ENCODE results near the gene TEAD1.

The TEAD1 gene

DNA sequence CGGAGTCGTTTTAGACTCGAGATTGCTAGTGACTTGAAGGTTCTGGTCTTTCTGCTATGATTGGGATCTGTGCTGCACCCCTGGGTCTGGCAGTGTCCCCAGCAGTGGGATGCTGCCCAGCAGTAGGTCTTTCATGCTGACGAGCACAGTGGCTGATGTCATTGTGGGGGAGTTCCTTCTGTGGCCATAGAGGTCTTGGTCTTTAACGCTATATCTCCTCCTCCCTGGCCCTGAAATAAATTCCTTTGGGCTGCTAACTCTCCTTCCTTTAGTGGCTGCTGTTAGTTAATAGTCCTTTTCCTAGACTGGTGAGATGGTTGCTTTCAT is 136.3 kb downstream of the TEAD1 start:
- no peak for DNase-seq (ENCODE audit: low read depth in 2 of 2)

DNA sequence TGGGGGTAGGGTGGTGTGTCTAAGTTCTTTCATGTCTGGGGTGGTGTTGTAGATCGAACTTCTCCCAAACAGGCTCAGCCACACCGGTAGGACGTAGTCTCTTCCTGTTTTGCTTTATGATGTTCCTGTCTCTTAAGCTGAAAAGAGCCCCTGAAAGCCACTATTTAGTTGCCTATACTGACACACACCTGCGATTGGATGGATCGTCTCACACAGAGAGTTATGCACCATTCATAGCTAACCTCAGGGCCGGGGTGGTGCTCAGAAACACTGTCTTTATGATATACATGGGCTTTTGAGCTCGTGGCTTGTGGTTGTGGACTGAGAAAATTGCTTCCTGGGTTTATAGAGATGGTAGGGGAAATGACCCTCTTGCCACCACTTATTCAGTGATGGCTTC is 137.6 kb downstream of the TEAD1 start:
- DNase-seq (ENCODE audit: low read depth in 2 of 2), result no peak

- DNase-seq (ENCODE audit: low read depth in 2 of 2), result no peak
Observed at GRCh38 chr11:12812849-12813248, 138.6 kb downstream of the TEAD1 start.

DNA sequence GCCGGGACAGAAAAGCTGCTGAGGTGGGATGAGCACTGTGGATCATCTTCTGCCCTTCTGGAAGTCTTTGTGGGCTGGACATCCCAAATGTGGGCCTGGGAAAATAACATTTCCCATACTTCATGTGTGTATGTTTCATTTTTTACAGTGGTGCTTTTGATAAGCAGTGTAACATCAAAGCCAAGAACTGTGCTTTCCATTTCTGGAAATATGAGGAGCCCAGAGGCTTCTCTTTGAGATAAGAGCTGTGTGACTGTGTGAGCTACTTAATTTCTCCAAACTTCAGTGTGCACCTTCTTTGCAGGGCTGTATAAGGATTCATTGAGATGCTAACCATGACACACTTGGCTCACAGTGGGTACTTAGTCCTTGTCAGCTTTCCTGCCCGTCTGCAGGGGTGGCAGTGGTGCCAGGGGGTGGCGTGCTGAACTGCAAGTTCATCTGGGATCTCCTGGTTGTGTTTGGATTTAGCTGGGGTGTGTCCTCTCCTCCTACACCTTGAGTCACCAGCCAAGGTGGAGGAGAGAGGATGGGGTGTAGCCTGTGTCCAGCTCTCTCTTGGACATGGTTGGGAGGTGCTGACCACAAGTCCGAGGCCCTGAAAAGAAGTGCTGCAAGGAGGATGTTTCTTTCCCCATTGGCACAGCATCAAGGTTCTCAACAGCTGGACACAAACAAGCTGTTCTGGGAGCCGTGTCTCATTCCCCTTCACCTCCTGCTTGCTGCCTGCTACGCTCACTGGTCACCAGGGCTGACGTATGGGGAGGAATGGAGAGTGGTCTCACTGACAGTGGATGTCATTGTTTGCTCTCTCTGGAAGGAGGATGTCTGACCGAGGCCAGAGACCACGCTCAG is 139.4 kb downstream of the TEAD1 start:
- no peak for DNase-seq (ENCODE audit: low read depth in 2 of 2)

- DNase-seq (ENCODE audit: low read depth in 2 of 2), result no peak
Observed at GRCh38 chr11:12815129-12815480, 140.9 kb downstream of the TEAD1 start.

GRCh38 chr11:12815931-12816494 is 141.8 kb downstream of the TEAD1 start:
- DNase-seq (ENCODE audit: low read depth in 2 of 2), result no peak

- no peak for DNase-seq (ENCODE audit: low read depth in 2 of 2)
Observed at GRCh38 chr11:12817681-12818332, 143.6 kb downstream of the TEAD1 start.

DNA sequence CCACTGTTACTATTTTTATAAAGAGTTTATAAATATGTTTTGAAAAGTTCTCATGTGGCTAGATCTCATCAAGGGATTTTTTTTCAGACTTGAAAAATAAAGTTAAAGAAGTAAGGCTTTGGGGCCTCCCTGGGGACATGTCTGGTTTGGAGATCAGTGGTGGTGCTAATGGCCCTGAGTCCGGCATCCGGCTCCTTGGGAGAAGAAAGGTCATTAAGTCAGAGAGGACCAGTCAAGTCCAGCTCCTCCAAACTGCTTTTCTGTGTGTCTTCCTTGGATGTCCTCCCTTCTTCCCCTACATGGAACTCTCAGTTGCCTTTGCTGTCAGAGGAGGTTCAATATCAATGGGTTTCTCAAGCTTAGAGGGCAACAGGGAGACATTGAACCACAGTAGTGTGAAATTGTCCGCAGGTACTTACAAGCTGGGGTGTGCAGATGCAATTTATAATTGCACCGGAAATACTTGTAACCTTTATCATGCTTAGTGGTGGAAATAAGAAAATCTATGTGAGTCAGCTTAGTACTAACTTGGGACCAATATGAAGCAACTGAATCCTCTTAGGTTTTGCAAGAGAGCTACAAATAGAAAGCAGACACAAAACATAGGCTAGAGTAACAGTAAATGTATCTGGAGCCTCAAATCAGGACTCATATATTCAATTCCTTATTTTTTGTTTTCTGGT is 144.3 kb downstream of the TEAD1 start:
- no peak for DNase-seq (ENCODE audit: low read depth in 2 of 2)

- no peak for DNase-seq (ENCODE audit: low read depth in 2 of 2)
Observed at GRCh38 chr11:12822392-12823022, 148.3 kb downstream of the TEAD1 start.

DNA sequence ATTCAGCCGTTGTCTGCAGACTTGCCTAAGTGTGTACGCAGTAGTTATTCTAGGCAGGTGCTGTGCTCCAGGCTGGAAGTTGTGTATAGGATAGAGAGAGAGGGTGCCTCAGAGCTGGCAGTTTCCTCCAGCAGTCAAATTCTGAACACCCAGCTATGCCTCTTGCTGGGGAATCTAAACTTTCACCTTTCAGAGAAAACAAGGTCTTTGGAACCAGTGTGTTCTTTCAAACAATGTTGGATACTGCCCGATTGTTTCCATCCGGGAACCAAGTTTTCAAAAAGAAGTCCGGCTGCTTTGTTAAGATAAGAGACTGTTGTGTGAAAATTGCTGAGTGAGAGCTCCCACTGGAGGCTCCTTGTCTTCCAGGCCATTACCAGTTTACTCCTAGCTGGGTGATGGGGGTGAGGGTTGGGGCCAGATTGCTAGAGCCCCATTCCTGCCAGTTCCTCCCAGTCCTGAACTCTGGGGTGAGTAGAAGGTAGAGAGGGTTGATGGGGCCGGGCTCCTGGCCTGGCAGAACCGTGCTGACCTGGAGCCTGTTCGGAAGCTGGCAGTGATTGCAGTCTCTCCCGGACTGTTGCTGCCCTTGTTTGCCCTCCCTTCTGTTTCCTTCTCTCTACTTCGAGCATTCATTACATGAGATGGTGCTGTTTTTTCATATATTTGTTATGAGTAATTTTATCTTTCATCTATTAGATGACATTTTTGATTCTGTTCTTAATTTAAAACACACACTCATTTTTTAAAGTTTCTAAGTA is 150.2 kb downstream of the TEAD1 start:
- DNase-seq (ENCODE audit: low read depth in 2 of 2), result no peak

- no peak for DNase-seq (ENCODE audit: low read depth in 2 of 2)
Observed at GRCh38 chr11:12826441-12826840, 152.2 kb downstream of the TEAD1 start.

DNA sequence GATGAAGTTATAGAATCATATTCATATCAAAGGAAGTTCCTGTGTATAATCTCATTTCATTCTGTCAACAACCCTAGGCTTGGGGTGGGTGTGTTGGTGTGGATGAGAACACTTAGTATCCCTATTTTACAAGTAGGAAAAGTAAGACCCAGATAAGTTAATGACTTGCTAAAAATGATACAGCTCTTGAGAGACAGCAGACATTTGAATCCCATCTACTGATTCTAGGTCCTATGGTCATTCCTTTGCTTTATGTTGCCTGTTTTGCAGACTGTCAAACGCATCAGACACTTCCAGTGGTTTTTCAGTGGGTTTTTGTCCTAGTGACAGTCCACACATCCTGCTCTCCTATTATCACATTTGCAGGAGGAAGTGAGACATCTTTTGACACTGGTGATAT is 153.1 kb downstream of the TEAD1 start:
- no peak for DNase-seq (ENCODE audit: low read depth in 2 of 2)

DNA sequence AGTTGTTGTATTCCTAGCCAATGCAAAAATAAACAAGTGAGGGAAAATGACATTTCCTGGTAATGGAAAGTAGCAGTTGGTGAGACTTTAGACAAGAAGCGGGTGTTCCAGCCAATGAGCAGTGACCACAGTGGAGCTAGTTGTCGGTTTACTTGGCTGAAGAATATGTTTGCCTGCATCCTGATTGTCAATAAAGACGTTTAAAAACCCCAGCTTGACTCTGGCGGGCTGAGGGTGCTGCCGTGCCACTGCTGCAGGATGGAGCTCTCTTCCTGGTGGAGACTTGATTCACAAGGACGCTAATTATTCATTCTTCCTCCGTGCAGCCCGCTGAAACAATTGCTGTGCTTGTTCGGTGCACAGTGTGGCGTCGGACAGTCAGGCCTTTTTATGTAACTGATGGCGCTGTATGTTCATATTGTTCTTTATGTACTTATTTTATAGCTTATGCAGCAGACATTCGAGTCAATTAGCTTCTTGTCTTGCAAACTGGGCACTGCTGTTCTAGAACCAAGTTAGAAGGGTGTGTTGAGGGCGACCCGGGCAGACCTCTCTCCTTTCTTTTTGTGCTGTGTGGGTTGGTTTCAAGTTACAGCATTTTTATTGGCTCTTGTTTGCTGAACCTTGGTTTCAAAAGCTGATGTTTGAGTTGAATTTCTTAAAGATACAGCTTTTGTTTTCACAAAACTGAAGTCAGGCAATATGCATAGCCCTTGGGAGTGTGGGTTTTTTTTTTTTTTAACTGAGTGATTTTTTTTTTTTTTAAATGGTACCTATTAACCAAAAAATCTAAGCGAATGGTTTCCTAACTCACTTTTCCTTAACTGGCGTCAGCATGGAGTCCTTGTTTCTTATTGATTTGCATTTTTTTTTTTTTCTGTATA is 153.9 kb downstream of the TEAD1 start:
- DNase-seq (ENCODE audit: low read depth in 2 of 2), result no peak

DNA sequence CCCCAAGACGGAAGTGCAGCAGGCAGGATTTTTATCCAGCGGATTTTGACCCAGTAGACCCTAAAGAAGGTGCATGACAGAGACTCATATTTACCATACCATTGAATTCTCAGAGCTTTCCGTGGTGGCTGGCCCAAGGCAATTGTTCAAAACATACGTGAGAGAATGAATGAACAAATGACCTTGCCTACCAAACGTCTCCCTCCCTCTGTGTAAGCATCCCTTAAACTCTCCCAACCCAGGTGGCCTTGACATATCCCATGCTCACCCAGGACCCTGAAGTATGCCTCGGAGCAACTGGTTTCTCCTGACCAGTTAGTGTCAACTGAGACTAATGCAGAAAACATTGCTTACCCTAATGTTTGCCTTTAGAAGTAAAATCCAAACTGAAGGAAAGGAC is 154.9 kb downstream of the TEAD1 start:
- DNase-seq (ENCODE audit: low read depth in 2 of 2), result no peak

GRCh38 chr11:12829540-12830314 is 155.5 kb downstream of the TEAD1 start:
- DNase-seq (ENCODE audit: low read depth in 2 of 2), result no peak

DNA sequence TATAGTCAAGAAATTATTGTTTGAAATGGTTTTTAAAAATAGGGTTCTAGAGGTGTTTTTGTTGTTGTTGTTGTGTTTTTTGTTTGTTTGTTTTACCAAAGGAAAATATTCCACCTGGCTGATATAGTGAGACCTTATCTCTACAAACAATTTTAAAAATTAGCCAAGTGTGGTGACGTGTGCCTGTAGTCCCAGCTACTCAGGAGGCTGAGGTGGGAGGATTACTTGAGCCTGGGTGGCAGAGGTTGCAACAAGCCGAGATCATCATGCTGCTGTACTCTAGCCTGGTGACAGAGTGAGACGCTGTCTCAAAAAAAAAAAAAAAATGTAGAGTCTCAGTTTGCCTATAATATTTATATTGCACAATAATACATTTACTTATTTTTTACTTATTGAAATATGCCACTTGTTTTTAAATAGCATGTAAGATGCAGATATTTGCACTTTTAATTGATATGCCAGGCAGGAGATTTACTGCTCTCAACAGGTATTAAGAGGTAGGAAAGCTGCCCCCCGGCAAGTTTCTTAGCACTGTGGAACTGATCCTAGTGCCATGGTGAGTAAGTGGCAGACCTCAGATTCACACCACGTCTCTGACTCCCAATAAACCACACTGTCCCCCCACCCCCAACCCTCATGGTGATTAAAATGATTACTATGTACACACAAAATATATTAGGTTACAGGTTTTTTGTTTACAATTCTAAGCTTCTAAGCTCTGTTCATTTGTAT is 157.4 kb downstream of the TEAD1 start:
- DNase-seq (ENCODE audit: low read depth in 2 of 2), result no peak

- DNase-seq (ENCODE audit: low read depth in 2 of 2), result no peak
Observed at GRCh38 chr11:12832480-12833224, 158.4 kb downstream of the TEAD1 start.

- no peak for DNase-seq (ENCODE audit: low read depth in 2 of 2)
Observed at GRCh38 chr11:12834166-12834565, 159.9 kb downstream of the TEAD1 start.
